T1000 (cell line): ENCODE data around the gene TMC3.

ENCODE experiments used
- DNase-seq: peaks from one replicate; lab custom pipeline; 2025; ENCODE audit warnings: mixed read lengths; lab: John Stamatoyannopoulos, UW

The TMC3 gene

GRCh38 chr15:81322676-81323253, 51.2 kb downstream of the TMC3 start:
- no peak for DNase-seq

GRCh38 chr15:81321667-81322066, 52.3 kb downstream of the TMC3 start:
- DNase-seq, result no peak

- DNase-seq, result no peak
Measured at GRCh38 chr15:81317642-81318017, 56.4 kb downstream of the TMC3 start.

- DNase-seq, result no peak
Measured at GRCh38 chr15:81316267-81316666, 57.7 kb downstream of the TMC3 start.

GRCh38 chr15:81315452-81316175, 58.4 kb downstream of the TMC3 start:
- no peak for DNase-seq

GRCh38 chr15:81314378-81314777, 59.6 kb downstream of the TMC3 start:
- no peak for DNase-seq

GRCh38 chr15:81313686-81314085, 60.3 kb downstream of the TMC3 start:
- no peak for DNase-seq

- peak; percentile 82 for DNase-seq
Measured at GRCh38 chr15:81312790-81313543, 61.0 kb downstream of the TMC3 start.

GRCh38 chr15:81311752-81312464, 62.1 kb downstream of the TMC3 start:
- no peak for DNase-seq

GRCh38 chr15:81310480-81310879, 63.5 kb downstream of the TMC3 start:
- no peak for DNase-seq

- no peak for DNase-seq
Measured at GRCh38 chr15:81309647-81310450, 64.2 kb downstream of the TMC3 start.

- DNase-seq, result no peak
Measured at GRCh38 chr15:81308260-81308659, 65.8 kb downstream of the TMC3 start.

GRCh38 chr15:81304226-81304625, 69.8 kb downstream of the TMC3 start:
- DNase-seq, result no peak

- no peak for DNase-seq
Measured at GRCh38 chr15:81303244-81304225, 70.5 kb downstream of the TMC3 start.

GRCh38 chr15:81302701-81303109, 71.3 kb downstream of the TMC3 start:
- DNase-seq, result no peak

- DNase-seq, result no peak
Measured at GRCh38 chr15:81301815-81302399, 72.1 kb downstream of the TMC3 start.

- no peak for DNase-seq
Measured at GRCh38 chr15:81301385-81301784, 72.6 kb downstream of the TMC3 start.

- DNase-seq, result no peak
Measured at GRCh38 chr15:81299630-81300273, 74.3 kb downstream of the TMC3 start.

- no peak for DNase-seq
Measured at GRCh38 chr15:81299156-81299555, 74.9 kb downstream of the TMC3 start.

- no peak for DNase-seq
Measured at GRCh38 chr15:81298611-81299010, 75.4 kb downstream of the TMC3 start.
